Gastroesophageal sphincter (tissue), 4 donors: ENCODE data around the gene MCM9. TPM values are rescaled to one million over a fixed set of nuclear protein-coding genes. Genes with fewer than 3 reads are reported as not detected.

ENCODE experiments used
- ATAC-seq: fragments of 150-250 bp; one replicate; pipeline ENCODE4 v1.9.1; 2016; ENCODE audit warnings: mild to moderate bottlenecking, moderate library complexity
- H3K27ac ChIP-seq, 4 donors: fragments of 200-600 bp; sonication (generic) in 3 of 4; 1 replicate in 3 of 4; 2 replicates in 1 of 4; pipeline ENCODE4 v1.5.1; 2016 to 2019
- H3K27me3 ChIP-seq: fragments of 200-600 bp; sonication (generic); one replicate; pipeline ENCODE4 v1.5.1; 2019
- H3K36me3 ChIP-seq, 2 donors: fragments of 200-600 bp; sonication (generic); one replicate each; pipeline ENCODE4 v1.5.1; 2019; ENCODE audit warnings: control low read depth in 1 of 2
- H3K4me1 ChIP-seq, 3 donors: fragments of 200-600 bp; sonication (generic); 1 replicate in 2 of 3; 2 replicates in 1 of 3; pipeline ENCODE4 v1.5.1; 2016 to 2019; ENCODE audit warnings: control low read depth in 2 of 3
- H3K4me3 ChIP-seq, 2 donors: fragments of 200-600 bp; sonication (generic); one replicate each; pipeline ENCODE4 v1.5.1; 2019; ENCODE audit warnings: mild to moderate bottlenecking in 1 of 2, moderate library complexity in 1 of 2
- H3K9me3 ChIP-seq, 3 donors: fragments of 200-600 bp; sonication (generic); one replicate each; pipeline ENCODE4 v1.5.1; 2017 to 2019; ENCODE audit warnings: control low read depth in 2 of 3
- CTCF ChIP-seq, 4 experiments: fragments of 200-600 bp in 2 of 4; fragments of 450-650 bp in 2 of 4; sonication (generic) in 1 of 4; IDR thresholded peaks; one replicate each; pipeline ENCODE4 v1.5.1; 2017 to 2019; ENCODE audit warnings: antibody characterized with exemption in 4 of 4, mild to moderate bottlenecking in 2 of 4, moderate library complexity in 2 of 4
- EP300 ChIP-seq: sonication (generic); formaldehyde crosslinking; IDR thresholded peaks from one replicate; pipeline ENCODE4 v1.6.1; 2017; ENCODE audit warnings: antibody characterized with exemption, mild to moderate bottlenecking
- POLR2A ChIP-seq, 2 donors: fragments of 450-650 bp; IDR thresholded peaks; one replicate each; pipeline ENCODE4 v1.6.1; 2017; ENCODE audit warnings: antibody characterized with exemption in 2 of 2, mild to moderate bottlenecking in 2 of 2, moderate library complexity in 1 of 2
- POLR2AphosphoS5 ChIP-seq: sonication (generic); formaldehyde crosslinking; IDR thresholded peaks from one replicate; pipeline ENCODE4 v1.6.1; 2017; ENCODE audit warnings: antibody characterized with exemption
- WGBS, 2 donors: methylation state at CpG; one replicate each; pipeline ENCODE4 v1.1.5; 2018; ENCODE audit warnings: low coverage in 1 of 2; 5-methylcytosine and 5-hydroxymethylcytosine counted together
- total RNA-seq, 4 donors: library from RNA; depleted of rRNA; stranded (reverse); fragments of >200 nt; gene quantifications; one replicate each; pipeline ENCODE4 v1.1.0, GENCODE V29; 2016

Gene MCM9
- total RNA-seq, 4 donors from 2014 or later, result 7.7 to 25.7 (median 16.8) TPM

GRCh38 chr6:118935331-118935668 is 341 bp upstream of the MCM9 start:
- peak overlapping the region; percentile 78 to 91 for H3K4me3 ChIP-seq
- peaks cover 0 to 12% of the 10 kb centered on the region in 2 donors for H3K36me3 ChIP-seq
- H3K27me3 ChIP-seq, result no peaks in the 10 kb centered on the region
- TF ChIP-seq POLR2AphosphoS5 (no peak), CTCF (IDR thresholded peaks at IDR 0.05) (no peak), EP300 (no peak), POLR2A (IDR thresholded peaks at IDR 0.05) (no peak)
- 0% methylated on average over 1 of the region's 1 CpG for WGBS, 2 donors
- no peaks in the 10 kb centered on the region for H3K9me3 ChIP-seq
- no peak for ATAC-seq
- peak overlapping the region; percentile 87 to 96 (median 94) for H3K27ac ChIP-seq
- H3K4me1 ChIP-seq, result peaks cover 0 to 35% (median 6%) of the 10 kb centered on the region in 3 donors

- TF ChIP-seq EP300 (no peak), POLR2A (IDR thresholded peaks at IDR 0.05) (no peak), CTCF (IDR thresholded peaks at IDR 0.05) (no peak), POLR2AphosphoS5 (no peak)
- Histone ChIP-seq H3K27me3 (no peaks in the 10 kb centered on the region), H3K36me3 (peaks cover 0 to 26% of the 10 kb centered on the region in 2 donors), H3K27ac (peak overlapping the region in 3 of 4 donors; percentile 94 to 96 (median 95)), H3K9me3 (no peaks in the 10 kb centered on the region), H3K4me1 (peaks cover 0 to 35% (median 6%) of the 10 kb centered on the region in 3 donors), H3K4me3 (peak overlapping the region; percentile 78 to 91)
- WGBS, 2 donors, result 19 to 30% methylated on average over 7 to 8 of the region's 8 CpGs
- ATAC-seq, result no peak
Observed at GRCh38 chr6:118933855-118934460, 1.0 kb downstream of the MCM9 start.

GRCh38 chr6:118932421-118932820 is 2.5 kb downstream of the MCM9 start:
- Histone ChIP-seq H3K27me3 (no peaks in the 10 kb centered on the region), H3K4me3 (no peak overlapping the region), H3K4me1 (peaks cover 0 to 35% (median 6%) of the 10 kb centered on the region in 3 donors), H3K9me3 (no peaks in the 10 kb centered on the region), H3K36me3 (peaks cover 0 to 41% of the 10 kb centered on the region in 2 donors), H3K27ac (no peak overlapping the region)
- ATAC-seq, result no peak
- TF ChIP-seq POLR2A (IDR thresholded peaks at IDR 0.05), result no peak
- no peak for TF ChIP-seq EP300
- 23 to 49% methylated on average over 2 of the region's 2 CpGs for WGBS, 2 donors

GRCh38 chr6:118931436-118931835 is 3.5 kb downstream of the MCM9 start:
- H3K9me3 ChIP-seq, result no peaks in the 10 kb centered on the region
- peaks cover 2 to 51% of the 10 kb centered on the region in 2 donors for H3K36me3 ChIP-seq
- no peak for ATAC-seq
- no peaks in the 10 kb centered on the region for H3K27me3 ChIP-seq
- TF ChIP-seq EP300 (no peak), CTCF (IDR thresholded peaks at IDR 0.05) (no peak), POLR2AphosphoS5 (no peak), POLR2A (IDR thresholded peaks at IDR 0.05) (no peak)
- H3K4me3 ChIP-seq, result no peak overlapping the region
- no peak overlapping the region for H3K27ac ChIP-seq
- 92 to 94% methylated on average over 5 of the region's 5 CpGs for WGBS, 2 donors
- peaks cover 0 to 33% (median 6%) of the 10 kb centered on the region in 3 donors for H3K4me1 ChIP-seq

GRCh38 chr6:118930680-118931079 is 4.3 kb downstream of the MCM9 start:
- peaks cover 0 to 25% (median 2%) of the 10 kb centered on the region in 3 donors for H3K4me1 ChIP-seq
- 89 to 100% methylated on average over 3 of the region's 3 CpGs for WGBS, 2 donors
- peaks cover 2 to 52% of the 10 kb centered on the region in 2 donors for H3K36me3 ChIP-seq
- no peak for TF ChIP-seq POLR2A (IDR thresholded peaks at IDR 0.05)
- TF ChIP-seq POLR2AphosphoS5, result no peak
- no peak for TF ChIP-seq EP300
- TF ChIP-seq CTCF (IDR thresholded peaks at IDR 0.05), result no peak
- no peaks in the 10 kb centered on the region for H3K9me3 ChIP-seq
- H3K4me3 ChIP-seq, result no peak overlapping the region
- no peak overlapping the region for H3K27ac ChIP-seq
- no peaks in the 10 kb centered on the region for H3K27me3 ChIP-seq
- ATAC-seq, result no peak
